NCI-H2227 treated with DMSO at 0.1 percent for 48 hours (cell line): ENCODE data around the gene FAM193B.
"Not testable (repeated sequence)": the region's sequence is repeated elsewhere in the genome, so short reads cannot be mapped to it uniquely, and the experiment has no call there.

Source experiments
- DNase-seq: peaks from one replicate; lab custom pipeline; 2025; lab: John Stamatoyannopoulos, UW

FAM193B gene

DNA sequence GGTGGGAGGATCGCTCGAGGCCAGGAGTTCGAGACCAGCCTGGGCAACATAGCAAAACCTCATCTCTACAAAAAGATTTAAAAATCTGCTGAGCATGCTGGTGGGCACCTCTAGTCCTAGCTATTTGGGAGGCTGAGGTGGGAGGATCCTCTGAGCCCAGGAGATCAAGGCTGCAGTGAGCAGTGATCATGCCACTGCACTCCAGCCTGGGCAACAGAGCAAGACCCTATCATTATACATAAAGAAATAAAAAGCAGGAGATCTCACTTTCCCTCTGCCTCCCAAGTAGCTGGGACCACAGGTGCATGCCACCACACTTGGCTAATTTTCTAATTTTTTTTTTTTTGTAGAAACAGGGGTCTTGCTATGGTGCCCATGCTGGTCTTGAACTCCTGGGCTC is 68.6 kb downstream of the FAM193B start:
- DNase-seq: not testable (repeated sequence)

DNA sequence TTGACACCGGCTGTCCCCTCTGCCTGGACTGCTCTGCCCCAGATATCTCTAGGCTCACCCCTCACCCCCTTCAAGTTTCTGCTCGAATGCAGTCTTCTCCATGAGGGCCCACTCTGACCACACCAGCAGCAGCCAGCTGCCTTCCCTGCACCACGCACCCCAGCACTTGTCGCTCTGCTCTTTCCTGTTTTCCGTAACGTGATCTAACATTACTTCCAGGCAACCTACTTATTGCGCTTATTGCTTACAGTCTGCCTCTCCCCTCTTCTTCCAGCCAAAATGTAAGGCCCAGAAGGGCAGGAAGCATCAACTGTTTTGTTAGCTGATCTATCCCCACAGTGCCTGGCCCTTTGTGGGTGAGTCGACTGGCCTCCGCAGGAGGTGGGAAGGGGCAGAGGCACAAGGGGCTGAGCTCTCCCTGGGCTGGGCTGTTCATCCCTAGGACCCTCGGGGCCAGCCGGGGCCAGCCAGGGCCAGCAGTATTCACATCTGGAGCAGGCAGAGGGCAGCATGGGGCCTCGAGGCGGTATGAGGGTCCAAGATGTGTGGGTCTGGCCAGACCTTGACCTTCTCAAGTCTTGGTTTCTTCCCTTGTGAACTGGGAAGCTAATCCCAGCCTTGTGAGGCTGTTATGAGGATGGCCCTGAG is 69.3 kb downstream of the FAM193B start:
- DNase-seq: no peak

DNA sequence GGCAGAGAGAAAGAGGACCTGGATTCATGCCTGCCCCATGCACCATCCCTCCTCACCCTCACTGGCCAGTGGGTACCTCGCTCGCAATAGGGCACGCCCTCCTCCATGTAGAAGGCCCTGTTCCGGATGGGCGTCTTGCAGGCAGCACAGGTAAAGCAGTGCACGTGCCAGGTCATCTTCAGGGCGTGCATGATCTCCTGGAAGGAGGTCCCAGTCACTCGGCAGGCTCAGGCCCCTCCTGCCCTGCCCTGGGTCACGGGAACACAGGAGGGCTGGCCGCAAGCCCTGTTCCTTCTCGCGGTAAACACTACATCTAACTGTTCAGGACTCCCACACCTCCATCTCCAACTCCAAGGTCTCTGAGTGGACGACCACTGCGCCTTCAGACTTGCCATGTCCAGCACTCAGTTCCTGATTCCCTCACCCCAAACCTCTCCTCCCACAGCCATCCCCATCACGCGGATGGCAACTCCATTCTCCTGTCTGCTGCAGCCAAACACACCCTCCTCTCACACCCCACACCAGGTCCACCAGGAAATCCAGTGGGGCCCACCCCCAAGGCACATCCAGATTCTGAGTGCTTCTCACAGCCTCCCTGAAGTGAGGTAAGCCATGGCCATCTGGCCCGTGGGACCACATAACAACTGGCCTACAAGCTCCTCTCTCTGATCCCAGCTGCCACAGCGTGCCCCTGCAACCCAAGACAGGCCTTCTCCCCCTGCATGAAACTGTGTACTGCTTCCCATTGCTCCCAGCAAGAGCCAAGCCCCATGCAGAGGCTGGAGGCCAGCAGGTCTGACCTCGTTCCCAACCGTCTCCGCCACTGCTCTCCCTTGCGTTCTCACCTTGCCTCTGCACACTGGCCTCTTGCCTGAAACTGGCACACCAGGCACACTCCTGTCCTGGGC is 70.1 kb downstream of the FAM193B start:
- no peak for DNase-seq

DNA sequence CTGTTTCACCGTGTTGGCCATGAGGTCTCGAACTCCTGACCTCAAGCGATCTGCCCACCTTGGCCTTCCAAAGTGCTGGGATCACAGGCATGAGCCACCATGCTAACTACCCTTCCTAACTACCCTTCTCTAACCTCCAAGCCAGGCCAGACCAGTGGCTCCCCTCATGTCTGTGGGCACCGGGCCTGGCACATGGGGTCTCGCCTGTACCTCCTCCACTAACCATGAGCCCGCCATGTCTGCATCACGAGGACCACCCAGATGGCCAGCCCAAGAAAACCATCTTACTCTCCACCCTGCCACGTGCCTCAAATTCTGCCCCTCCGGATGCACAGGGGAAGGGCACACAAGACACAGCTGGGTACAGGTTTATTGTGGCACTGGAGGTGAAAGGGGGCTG is 71.3 kb downstream of the FAM193B start:
- no peak for DNase-seq

DNA sequence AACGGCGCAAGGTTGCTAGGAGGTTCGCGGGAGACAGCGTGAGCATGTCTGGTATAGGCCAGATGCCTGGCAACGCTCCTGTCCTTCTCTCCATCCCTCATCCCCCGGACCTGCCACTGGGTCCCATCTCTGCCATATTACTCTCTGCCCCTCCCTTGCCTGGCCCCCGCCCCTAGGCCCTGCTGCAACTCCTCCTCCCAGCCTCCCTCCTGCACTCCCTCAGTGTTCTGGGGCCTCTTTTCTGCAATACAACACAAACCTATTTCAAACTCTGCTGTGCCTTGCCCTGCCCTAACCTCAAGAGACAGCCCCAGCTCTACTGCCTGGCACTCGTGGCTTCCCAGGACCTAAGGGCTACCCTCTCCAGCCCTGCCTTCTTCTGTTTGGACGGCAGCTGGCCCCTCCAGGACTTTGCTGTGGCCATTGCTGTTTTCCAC is 72.0 kb downstream of the FAM193B start:
- DNase-seq: no peak

DNA sequence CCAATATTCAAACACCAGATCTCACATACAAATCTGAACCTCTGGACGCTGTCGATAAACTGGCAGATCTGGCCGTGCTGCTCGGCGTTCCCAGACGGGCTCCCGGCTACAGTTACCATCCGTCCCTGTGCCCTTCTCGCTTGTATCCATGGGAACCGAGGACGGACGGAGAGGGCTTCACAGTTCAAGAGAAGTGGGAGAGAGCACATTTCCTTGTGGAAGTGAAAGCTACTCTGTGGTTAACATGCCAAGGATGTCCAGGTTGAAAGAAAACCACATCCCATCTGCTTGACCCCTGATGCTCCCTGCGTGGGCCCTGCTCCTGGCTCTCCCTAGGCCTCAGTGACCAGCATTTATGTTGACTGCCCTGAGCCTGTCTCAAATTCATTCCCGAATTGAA is 74.6 kb downstream of the FAM193B start:
- no peak for DNase-seq

DNA sequence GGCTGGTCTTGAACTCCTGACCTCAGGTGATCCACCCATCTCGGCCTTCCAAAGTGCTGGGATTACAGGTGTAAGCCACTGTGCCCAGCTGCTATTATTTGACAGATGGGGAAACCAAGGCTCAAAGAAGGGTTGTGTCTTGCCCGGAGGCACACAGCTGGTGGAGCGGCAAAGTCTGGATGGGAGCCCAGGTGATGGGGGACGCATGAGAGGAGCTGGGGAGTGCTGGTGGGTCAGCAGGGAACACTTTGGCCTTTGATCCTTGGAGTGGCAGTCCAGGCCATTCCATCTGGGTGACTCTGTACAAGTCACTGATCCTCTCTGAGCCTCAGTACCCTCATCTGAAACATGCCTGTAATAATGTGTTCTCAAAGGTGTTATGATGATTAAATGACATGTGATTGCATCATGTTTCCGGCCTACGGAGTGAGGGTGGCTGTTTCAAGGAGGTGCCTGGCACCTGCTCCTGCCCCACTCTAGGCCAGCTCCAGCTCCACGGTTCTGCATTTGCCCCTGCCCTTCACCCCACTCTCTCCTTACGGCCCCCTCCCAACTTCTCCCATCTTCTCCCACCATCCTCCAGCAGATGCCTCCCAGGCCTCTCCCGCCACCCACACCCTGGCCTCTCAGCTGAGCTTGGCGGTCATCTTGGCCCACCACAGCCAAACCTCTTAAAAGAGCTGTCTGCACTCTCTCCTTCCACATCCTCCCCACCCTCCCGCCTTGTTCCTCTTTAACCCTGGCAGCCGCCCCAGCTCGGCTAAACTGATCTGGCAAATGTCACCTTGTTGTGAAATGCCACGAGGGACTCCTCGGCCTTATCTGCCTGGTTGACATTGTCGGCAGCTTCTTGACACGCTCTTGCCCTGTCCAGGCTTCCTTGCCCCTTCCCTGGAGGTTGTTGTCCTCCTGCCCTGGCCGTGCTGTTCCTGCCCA is 75.4 kb downstream of the FAM193B start:
- no peak for DNase-seq

DNA sequence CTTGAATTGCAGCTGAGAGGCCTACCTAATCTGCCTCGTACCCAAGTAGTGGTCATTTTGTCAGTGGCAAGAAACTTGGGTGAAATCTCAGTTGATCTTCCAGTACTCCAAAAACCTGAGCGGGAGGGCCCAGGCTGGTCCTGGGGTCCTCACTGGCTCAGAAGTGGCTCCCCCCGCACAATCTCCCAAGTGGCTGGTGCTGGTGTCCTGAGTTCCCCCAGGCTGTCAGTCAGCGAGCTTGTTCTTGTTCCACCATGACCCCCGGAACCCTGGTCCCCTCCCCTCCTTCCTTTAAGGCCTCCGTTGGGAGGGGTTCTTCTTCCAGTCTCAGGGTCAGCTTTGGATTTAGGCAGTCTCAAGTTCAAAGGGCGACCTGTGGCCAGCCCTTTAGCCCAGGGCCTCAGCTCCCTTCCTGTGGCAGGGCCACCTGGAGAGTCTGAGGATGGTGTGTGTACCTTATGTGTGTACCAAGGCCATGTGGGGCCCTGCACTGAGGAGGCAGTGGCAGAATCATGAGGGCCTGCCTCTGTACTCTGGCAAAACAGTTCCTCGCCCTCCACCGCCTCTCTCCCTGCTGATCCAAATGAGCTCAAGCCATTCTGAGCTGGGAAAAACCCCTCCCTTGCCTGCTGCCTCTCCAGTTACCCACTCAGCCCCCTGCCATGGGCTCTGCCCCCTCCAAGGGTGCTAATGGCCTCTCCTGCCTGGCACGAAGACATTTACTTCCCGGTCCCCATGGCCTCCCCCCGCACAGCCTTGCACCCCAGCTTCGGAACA is 76.5 kb downstream of the FAM193B start:
- no peak for DNase-seq

DNA sequence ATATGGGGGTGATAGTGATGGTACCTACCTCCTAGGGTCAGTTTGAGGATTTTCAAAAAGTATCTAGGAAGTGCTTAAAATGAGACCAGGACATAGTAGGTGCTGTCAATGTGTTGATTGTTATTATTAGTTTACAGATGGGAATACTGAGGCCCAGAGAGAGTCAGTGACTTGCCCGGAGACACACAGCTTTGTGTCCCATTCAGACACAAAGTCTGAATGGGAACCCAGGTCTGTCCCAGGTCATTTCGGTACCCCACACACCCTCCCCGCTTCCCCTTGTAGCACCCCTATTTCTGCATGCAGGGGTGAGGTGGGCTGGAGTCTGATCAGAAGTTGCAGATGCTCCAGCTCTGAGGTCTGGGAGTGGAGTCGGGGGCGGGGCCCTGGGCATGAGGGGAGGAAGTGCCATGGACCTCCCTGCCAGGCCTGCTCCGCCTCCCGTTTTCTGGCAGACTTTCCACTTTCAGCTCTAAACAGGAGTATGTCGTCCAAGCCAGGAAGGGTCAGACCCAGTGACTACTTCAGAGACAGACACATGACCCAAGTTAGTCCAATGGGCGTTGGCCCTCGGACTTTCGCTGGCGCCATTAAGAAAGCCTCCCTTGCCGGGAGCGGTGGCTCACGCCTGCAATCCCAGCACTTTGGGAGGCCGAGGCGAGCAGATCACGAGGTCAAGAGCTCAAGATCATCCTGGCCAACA is 77.7 kb downstream of the FAM193B start:
- no peak for DNase-seq

DNA sequence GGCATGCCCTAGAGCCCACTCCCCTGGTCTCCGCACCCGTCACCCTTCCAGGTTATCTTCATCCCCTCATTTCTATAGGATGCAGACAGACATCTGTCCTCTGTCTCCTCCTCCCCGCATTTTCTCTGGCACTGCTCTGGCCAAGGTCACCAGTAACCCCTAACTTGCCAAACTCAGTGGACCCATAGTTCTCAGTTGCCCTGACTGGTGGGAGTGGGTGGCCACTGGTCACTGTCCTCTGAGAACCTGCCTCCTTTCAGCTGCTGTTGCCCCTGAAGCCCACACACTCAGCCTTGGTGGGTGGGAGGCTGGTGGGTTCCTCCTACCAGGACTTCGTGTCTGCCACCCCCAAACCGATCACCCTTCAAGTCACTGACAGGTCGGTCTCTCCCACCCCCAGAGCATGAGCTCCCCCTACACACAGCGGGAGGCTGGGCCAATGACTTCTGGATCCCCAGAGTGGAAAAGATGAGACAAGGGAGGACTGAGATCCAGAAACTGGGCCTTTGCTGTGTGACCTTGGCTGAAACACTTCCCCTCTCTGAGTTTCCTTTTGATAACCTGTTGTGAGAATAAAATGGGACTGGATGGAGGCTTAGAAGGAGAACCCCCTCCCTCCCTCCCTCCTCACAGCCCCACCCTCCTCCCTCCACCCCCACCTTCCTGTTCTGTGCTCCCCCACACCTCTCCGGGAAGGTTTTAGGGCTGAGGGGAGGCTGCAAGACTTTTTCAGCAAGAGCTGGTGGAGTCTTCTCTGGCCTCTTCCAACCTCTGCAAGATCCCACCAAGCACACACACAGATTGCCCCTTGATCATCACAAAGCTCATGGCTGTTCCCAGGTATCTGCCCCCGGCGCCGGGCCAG is 78.6 kb downstream of the FAM193B start:
- no peak for DNase-seq

DNA sequence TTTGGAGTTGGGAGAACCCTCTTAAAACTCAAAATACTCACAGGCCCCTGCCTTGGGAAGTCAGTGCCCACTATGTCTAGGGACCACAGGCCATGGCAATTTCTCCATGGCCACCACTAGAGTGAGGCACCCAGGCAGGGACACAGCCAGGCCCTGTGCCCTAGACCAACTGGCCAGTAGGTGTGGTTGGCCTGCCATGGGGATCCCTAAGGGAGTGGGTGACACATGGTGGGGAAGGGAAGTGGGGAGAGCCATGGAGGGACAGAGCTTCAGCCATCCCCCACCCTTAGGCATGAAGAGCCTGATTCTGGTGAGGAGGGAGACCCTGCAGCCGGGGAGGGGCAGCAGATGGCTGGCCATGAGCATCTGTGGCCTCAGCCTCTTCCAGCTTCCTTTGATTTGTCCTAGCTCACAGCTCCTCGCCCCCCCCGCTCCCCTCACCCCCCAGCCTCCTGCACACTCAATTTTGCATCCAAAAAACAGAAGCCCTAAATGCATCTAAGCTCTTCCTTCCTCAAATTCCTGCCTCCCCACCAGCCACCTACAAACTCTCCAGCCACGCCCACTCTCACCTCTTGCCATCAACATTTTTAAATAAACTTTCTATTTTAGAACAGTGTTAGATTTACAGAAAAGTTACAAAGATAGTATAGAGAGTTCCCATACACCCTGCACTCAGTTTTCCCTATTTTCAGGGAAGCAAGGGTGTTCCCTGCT is 79.4 kb downstream of the FAM193B start:
- DNase-seq: no peak

DNA sequence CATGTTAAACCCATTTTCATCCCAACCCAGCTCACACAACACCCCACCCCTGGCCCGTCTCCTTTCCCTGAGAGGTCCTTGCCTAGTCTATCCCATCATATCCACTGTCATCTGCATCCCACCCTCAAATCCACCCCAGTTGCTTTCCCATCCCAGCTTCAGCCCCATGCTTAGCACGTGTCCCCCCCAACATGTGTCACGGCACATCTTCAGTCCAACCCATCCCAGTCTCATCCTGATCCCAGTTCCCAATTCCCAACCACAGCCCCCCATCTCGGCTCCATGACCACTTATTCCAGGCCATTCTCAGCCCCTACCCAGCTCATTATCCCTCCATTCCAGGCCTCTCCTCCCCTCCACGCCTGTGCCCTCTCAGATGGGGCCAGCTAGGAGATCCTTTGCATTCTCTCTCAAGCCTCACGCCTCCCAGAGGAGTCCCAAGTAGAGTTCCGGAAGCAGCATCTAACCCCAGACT is 80.3 kb downstream of the FAM193B start:
- no peak for DNase-seq

DNA sequence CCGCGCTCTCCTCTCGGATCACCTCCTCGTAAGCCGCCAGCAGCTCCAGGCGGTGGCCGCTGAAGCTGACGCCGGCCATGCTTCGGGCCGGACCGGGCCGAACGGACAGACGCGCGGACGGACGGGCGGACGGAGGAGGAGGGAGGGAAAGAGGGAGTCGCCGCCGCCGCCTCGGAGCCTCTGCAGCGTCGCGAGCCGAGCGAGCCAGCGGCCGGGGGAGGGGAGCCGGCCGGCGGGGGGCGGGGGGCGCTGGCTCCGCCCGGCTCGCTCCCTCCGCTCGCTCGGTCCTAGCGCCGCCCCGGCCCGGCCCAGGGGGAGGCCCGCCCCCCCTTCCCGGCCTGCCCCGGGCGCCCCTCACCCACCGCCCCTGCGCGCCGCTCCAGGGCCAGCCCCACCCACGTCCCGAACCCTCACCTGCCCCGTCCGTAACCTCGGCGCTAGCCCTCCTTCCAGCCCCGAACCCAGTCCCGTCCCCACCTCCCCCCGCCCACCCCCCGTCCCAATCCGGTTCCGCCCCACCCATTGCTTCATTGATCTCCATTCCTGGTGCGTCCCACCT is 80.8 kb downstream of the FAM193B start, which contains the start of gene DBN1:
DBN1 (minus strand) TSS at position 192 of the 559 bp plus-strand sequence; CDS start at position 79, 113 bp downstream.
- no peak for DNase-seq

DNA sequence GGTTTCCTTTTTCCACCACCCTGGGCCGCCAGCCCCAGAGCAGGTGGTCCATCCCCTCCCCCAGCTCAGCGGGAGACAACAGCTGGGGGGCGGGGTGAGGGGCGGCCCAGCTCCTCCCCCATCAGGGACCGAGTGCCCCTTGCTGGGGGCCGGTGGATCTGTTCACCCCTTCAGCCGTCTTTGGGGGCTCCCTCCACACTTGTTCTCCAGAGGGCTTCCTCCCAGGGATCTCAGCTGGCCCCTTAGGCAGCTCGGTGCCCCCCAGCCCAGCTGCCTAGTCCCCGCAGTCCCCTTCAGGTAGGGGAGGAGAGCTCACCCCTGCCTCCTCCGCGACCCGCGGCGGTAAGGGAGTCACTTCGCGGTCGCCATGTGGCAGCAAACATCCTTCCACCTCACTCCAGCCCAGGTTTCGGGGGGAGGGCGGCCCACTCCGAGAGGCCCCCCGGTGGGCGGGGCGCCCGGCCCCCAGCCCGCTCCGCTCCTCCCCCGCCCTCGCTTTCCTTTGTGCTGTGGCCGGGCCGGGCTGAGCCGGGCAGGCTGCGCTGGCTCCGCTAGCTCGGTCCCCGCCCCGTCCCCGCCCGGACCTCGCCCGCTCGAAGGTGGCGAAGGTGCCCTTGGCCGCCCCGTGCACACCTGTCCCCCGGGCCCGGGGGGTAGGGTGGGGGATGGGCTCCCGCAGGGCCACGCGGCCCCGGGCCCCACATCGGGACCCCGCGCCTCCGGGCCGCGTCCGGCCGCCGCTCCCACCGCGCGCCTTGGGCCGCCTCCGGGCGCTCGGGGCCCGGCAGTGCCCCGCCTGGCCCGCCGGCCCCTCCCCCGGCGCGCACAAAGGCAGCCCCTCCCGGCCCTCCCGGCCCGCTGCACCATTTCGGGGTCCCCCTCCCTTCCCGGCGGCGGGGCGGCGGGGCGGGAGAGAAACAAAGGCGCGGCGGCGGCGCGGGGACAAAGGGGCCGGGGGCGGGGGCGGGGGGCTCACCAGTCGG is 81.6 kb downstream of the FAM193B start:
- no peak for DNase-seq

DNA sequence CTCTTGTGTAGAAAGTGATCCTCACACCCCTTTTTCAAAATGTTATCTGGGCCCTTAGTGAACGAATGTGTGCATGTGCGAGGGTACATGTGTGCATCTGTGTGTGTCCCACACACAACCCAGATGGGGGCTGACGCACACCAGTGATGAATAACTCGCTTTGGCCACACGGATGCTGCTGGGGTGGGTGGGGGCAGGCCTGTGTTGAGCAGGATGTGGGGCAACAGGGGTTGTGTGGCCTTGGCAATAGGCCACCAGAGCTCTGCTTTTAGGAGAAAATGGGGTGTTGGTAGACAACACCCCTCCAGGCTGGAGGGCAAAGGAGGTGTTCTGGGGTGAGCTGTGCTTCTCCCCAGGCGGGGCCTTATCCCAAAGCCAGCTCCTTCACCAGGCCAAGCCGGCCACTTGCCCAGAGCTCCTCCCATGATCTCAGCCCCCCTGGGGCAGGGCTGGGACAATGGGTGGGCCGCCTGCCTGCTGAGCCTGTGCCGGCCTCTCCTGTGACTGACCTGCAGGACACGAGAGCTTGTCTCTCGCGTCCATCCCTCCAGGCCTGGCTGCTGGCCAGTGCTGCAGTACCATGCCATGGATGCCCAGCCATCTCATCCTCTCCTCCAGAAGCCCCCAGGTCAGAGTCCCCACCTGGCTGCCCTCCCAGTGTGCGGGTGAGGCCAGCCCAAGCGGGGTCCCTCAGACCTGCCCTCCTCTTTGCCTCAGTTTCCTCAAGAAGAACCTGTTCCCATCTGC is 82.6 kb downstream of the FAM193B start:
- no peak for DNase-seq

DNA sequence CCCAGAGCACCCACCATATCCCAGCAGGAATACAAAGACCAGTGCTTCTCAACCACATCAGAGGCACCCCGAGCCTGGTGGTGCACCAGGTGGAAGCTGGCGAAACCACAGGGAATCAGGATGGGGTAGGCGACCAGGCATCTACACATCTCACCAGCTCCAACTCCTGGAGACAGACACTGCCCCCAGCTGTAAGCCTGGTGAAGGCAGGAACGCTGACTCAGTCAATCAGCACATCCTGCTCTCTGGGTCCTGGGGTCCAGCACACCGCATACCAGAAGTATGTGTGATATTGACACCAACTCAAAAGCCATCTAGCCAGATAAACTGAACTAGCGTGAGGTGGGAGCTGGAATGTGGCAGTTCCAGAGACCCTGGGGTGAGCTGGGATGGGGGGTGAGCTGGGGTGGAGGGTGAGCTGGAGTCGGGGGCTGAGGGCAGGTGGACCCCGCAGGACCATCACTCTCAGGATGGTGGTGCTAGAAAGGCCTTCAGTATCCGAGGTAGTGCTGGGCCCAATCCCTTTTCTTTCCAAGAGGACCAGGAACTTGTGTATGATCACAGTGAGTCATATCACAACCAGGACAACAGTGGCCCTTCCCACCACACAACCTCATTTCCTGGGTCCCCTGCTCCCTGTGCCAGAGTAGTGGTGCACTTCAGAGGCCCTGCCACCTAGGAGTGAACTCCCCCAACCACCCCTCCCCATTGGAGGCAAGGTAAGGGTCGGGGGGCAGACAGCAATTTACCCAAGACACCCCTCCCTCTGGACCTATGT is 83.4 kb downstream of the FAM193B start:
- no peak for DNase-seq
